Activated CD4-positive, alpha-beta T cell treated with anti-CD3 and anti-CD28 coated beads, Interleukin-2, amount 50 U/mL, for 24 hours (primary cell): Measurements from ENCODE around the gene ADAMTS4.
"Not testable (repeated sequence)": the region's sequence is repeated elsewhere in the genome, so short reads cannot be mapped to it uniquely, and the experiment has no call there.

Experiments used
- DNase-seq, 2 donors: peaks; one replicate each; pipeline ENCODE4 v3.0.0-alpha.2; 2020; ENCODE audit warnings: low read depth in 1 of 2, low spot score in 1 of 2

Gene ADAMTS4

GRCh38 chr1:161198897-161199431 lies at the start of gene ADAMTS4:
Gene ADAMTS4 (minus strand): TSS chr1:161199054. CDS start chr1:161198627, 427 bp downstream.
- no peak for DNase-seq

GRCh38 chr1:161244888-161245287 lies 46.0 kb upstream of the ADAMTS4 start:
- DNase-seq = no peak

- no peak for DNase-seq
Measured at GRCh38 chr1:161242313-161242712, 43.5 kb upstream of the ADAMTS4 start.

GRCh38 chr1:161241682-161242081 lies 42.8 kb upstream of the ADAMTS4 start:
- DNase-seq = no peak

GRCh38 chr1:161238039-161238473 lies 39.2 kb upstream of the ADAMTS4 start, which contains the start of gene NR1I3:
Gene NR1I3 (minus strand): TSS chr1:161238203. CDS start chr1:161236565, 1,638 bp downstream.
- no peak for DNase-seq

- DNase-seq = no peak
Measured at GRCh38 chr1:161235957-161236775, 37.3 kb upstream of the ADAMTS4 start.

- no peak for DNase-seq
Measured at GRCh38 chr1:161233102-161233501, 34.2 kb upstream of the ADAMTS4 start.

- DNase-seq = no peak
Measured at GRCh38 chr1:161230762-161231161, 31.9 kb upstream of the ADAMTS4 start.

- no peak for DNase-seq
Measured at GRCh38 chr1:161229896-161230295, 31.0 kb upstream of the ADAMTS4 start.

GRCh38 chr1:161228032-161228431 lies 29.2 kb upstream of the ADAMTS4 start:
- no peak for DNase-seq

GRCh38 chr1:161227196-161227871 lies 28.5 kb upstream of the ADAMTS4 start:
- DNase-seq = peak; percentile 83 to 85

- DNase-seq = no peak
Measured at GRCh38 chr1:161226759-161227158, 27.9 kb upstream of the ADAMTS4 start.

GRCh38 chr1:161226320-161226711 lies 27.5 kb upstream of the ADAMTS4 start:
- no peak for DNase-seq

- peak; percentile 65 to 90 for DNase-seq
Measured at GRCh38 chr1:161225534-161226319, 26.9 kb upstream of the ADAMTS4 start, which contains the start of gene TOMM40L. Gene TOMM40L (plus strand): TSS chr1:161226060. CDS start chr1:161226490, 430 bp downstream.

- DNase-seq = no peak
Measured at GRCh38 chr1:161225178-161225533, 26.3 kb upstream of the ADAMTS4 start.

- DNase-seq = not testable (repeated sequence)
Measured at GRCh38 chr1:161224695-161225087, 25.8 kb upstream of the ADAMTS4 start.

GRCh38 chr1:161223805-161224694 lies 25.2 kb upstream of the ADAMTS4 start:
- DNase-seq = no peak

GRCh38 chr1:161222175-161223019 lies 23.5 kb upstream of the ADAMTS4 start:
- no peak for DNase-seq

GRCh38 chr1:161220002-161220401 lies 21.1 kb upstream of the ADAMTS4 start:
- DNase-seq = no peak
